HG03439 (cell line): ENCODE results near the gene ARL4C.
A peak's percentile ranks its signal among the peaks of the same experiment; 100 is the strongest.

Experiments used
- ATAC-seq: cut with Tn5 transposase; IDR thresholded peaks from one replicate; pipeline ENCODE4 v1.9.1; 2021; ENCODE audit warnings: mild to moderate bottlenecking, moderate library complexity; ENCODE audit not compliant: unreplicated experiment

The ARL4C gene

DNA sequence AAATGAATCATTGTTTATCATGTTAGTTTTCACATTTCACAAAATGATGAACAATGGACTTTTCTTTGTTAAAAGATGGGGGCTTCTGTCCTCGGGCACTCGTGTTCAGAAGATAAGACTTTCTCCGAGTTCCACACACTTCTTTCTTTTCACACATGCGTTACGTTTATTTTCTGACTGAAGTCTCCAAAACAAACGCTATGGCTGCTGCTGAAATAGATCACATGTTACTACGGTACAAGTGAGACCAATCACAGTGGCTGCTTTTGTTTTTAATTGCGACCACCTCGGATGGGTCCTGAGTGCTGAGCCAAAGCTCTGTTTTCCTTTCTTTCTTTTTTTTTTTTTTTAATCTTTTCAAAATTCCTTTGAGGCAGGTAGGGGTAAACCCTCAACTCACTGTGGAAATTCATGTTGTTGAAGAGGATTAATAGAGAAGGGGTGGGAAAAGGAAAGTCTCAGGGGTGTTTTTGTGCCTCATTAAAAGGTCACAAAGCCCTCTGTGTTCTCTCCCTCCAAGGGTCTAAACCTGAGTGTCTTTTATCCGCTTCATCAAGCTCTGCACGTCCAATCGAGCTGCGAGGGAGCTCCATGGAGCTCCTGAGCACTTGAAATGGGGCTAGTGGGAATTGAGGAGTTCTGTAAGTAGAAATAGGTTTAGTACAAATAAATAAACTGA is 48.2 kb downstream of the ARL4C start:
- no peak for ATAC-seq

DNA sequence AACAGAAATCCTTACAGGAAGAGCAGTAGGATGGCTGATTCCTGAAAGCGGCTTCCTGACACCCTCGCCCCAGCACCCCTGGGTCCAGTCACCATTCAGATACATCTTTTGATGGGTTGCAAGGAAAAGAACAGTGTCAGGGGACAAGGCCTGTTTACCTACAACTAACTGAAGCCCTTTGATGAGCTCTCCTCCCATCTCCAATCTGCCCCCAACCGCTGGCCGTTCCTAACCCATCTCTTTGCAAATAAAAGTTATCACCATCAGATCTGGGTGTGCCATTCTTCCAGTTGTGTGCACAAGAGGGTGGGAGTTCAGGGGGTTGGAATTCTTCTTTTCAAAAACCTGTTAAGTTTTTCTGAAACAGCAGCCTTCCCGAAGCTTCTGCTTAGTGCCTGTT is 48.9 kb downstream of the ARL4C start:
- no peak for ATAC-seq

DNA sequence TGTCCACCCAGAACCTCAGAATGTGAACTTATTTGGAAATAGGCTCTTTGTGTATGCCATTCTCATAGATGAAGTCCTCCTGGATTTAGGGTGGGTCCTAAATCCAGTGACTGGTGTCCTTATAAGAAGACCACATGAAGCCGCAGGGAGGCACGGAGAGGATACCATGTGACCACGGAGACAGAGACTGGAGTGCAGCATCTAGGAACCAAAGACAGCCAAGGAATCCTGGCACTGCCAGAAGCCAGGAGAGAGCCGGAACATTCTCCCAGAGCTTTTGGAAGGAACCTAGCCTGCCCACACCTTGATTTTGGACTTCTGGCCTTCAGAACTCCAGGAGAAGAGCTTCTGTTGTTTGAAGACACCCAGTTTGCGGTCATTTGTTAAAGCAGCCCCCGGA is 49.7 kb downstream of the ARL4C start:
- ATAC-seq, result no peak

DNA sequence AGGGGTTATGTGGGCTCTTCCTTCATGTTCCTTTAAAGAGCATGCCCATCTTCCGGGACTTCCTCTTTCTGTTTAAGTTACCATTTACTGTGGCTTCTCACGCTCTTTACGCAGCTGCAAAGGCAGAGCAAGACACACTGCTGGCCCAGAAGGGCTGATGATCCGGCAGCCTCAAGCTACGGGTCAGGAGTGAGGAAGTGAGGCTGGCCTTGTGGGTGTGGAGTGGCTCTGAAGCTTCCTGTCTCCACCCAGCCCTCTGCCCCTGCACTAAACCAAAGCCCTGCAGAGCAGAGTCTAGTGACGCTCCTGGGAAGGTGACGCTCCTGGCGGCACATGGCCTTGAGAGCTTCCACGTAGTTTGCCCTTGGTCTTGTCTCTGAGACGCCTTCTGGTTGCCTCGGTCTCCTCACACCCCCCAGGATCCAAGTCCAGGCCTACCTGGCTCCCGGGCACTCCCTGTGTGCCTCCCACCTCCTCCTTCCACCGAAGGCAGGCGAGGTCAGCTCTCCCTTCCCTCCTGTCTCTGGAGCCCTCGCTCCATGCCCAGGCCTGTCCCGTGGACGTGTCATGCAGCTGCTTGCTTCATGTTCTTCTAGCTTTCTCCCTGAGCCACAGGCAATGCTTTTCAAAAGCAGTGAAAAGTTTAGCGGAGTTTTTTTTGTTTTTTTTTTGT is 50.3 kb downstream of the ARL4C start:
- ATAC-seq, result peak; percentile 80

DNA sequence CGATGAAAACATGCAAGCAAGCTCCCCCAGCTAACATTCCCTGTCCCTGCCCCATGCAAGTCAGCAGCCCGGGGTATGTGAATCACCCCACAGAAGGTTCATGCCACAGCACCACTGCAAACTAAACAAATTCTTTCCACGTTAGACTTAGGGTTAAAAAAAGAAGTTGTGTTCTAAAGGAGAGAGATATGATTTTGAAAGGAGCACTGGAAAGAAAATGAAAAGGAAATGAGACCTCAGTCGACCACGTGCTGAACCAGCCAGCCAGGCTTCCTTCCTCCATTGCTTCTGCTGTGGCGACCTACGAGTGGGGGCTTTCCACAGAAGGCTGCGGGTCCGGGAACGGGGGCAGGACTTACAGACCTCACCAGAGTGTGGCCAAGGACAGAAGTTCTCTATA is 52.0 kb downstream of the ARL4C start:
- ATAC-seq, result no peak

DNA sequence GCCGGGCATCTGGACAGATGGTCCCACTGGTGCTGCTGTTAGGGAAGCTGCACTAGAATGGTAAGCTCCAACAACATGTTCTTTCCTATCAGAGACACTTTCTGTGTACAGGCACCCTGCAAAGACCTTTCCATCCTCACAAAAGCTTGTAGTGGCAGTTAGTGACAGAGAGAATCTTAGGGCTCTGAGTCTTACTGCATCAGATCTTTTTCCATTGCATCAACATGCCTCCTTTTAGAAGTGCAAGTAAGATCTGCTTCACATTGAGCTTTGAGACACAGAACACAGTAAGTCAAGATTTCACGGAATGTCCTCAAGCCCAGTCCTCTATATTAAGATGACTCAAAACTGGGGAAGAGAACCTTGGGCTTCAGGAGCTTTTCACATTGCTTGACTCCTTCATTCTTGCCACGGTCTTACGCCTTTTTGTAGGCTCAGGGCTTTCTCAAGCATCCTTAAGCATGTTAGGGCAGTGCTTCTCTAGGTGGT is 52.6 kb downstream of the ARL4C start:
- no peak for ATAC-seq
